NCI-H146 (cell line): Measurements from ENCODE around the gene RGS17.

Source experiments
- DNase-seq: peaks from one replicate; lab custom pipeline; 2025; lab: John Stamatoyannopoulos, UW

RGS17 gene

DNA sequence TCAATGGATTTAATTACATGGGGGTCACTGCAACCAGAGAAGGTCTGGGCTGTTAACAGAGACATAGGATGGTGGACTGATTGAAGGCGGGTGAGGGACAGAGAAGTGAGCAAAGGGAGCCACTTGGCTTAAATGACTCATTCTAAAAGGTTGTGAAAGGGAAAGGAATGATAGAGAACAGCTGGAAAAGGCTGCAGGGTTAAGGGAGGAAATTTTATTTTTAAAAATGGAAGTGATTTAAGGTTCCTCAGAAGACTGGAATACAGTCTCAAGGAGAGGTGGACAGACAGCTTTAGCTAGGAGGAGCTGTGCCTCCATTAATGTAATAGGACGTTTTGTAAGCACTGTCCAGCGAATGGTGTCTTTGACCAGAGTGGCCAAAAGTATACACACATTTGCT is 46.7 kb downstream of the RGS17 start:
- DNase-seq, result no peak

DNA sequence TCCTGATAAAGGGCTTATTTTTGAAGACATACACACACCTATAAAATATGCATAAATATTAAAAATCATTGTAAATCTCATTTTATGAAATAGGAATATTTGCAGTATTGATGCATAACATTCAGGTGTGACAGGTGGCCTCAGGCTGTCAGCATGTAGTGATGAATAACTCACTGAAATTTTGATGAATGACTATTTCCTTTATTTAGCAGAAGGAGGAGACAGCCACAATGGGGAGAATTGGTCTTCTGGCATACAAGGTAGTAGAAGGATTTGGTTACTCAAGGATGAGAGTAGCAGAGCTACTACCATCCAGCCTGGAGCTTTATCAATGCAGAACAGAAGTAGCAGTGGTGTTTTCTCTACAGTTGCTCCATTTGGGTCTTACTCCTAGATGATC is 47.2 kb downstream of the RGS17 start:
- DNase-seq, result no peak

DNA sequence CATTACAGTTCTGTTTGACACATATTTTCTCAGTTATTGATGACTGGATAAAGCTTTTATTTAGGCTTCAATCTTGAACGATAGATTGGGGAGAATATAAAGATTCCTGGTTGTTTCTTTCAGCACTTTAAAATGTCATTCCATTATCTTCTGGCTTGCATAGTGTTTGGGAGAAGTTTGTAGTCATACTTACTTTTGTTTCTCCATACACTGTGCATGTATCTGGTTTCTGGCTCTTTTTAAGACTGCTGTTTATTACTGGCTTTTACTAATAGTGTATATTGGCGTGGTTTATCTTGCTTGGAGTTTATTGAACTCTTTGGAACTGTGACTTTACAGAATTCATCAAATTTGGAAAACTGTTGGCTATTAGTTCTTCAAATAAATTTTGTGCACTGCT is 49.2 kb downstream of the RGS17 start:
- DNase-seq, result no peak

DNA sequence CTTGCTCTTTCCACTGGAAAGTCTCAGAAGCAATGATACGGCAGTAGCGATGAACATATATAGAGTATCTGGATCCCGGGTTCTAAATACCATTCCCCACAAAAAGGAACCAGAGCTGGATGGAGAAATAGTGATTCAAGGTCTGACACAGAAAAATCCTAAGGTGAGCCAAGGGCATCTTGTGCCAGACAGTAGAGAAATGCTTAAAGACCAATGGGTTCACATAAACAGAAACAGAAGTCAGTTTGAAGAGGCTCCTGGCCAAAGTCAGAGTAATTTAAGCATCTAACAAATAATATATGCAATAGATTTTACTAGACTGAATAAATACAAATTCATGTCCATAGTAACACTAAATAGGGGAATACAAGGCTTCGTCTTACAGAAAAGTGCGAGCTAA is 54.7 kb downstream of the RGS17 start:
- DNase-seq, result no peak

DNA sequence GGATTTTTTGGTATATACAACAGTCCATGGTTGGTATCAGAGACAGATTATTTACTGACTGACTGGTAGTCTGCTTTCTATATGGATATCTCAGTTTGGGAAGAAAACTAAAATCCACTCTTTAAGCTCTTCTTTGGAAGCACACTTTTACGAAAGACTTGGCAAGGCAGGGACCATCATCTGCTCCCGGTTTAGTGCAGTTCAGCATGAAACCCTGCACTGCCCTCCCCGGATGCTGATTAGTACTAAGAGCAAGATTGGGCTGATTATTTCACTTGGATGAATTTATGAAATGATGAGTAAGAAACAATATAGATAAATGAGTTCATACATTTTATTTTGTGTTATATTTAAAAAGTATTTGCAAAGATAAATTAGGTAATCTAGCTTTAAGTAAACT is 56.3 kb downstream of the RGS17 start:
- DNase-seq, result no peak

DNA sequence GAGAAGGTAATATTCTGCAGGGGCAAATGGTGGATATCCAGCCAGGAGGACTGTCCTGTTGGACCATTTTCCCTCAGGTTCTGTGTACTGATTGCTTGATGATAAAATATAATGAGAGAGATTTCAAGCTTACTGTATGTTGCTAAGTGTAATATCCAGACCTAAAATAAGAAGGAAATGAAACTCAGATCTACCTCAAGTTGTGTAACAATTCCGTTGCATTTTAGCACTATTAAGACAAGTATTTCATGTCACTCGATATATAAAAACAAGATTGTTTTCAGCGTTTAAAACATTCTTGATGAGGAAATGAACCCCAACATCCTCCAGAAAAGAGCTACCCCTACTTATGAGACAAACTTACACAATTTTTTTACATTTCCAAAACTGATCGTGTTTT is 57.2 kb downstream of the RGS17 start:
- DNase-seq, result no peak

DNA sequence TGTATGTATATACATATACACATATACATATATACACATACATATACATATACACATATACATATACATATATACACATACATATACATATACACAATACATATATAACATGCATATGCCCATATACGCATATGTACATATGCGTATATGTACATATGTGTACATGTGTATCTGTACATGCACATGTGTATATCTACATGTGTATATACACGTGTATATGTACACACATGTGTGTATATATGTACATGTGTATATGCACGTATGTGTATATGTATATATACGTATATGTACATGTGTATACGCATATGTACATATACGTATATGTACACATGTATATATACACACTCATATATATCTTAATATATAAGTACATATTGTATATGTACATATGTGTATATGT is 60.3 kb downstream of the RGS17 start:
- DNase-seq, result no peak

DNA sequence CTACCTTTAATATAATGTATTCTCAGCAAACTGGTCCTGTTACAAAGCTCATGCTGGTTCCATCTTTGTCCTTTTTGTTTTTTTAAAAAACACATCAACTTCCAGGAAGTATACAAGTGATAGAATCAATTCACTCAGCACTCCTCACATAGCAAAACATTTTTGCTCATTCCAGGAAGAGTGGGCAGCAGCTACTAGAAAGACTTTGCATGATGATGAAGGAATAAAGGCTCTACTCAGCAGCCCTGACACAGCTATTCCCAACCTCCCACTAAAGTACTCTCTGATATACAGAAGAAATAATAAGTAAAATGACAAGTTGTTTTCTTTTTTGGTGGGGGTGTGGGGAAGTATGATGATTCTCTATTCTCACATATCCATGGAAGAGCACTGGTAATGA is 61.2 kb downstream of the RGS17 start:
- DNase-seq, result no peak

DNA sequence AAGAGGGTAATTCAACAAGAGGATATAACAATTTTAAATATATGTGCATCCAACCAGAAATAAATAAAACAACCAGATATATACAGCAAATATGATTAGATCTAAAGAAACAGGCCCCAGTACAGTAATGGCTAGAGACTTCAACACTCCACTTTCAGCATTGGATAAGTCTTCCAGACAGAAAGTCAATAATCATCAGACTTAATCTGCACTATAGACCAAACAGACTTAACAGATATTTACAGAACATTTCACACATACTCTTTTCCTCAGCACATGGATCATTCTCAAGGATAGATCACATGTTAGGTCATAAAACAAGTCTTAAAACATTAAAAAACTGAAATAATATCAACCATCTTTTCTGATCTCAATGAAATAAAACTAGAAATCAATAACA is 65.9 kb downstream of the RGS17 start:
- DNase-seq, result no peak

DNA sequence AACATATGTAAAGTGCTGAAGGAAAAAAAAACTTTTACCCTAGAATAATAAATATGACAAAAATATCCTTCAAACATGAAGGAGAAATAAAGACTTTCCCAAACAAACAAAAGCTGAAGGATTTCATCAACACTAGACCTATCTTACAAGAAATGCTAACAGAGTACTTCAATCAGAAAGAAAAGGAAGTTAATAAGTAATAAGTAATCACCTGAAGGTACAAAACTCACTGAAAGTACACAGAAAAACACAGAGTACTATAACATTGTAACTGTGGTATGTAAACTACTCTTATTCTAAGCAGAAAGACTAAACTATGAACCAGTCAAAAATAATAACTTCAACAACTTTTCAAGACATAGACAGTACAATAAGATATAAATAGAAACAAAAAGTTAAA is 67.1 kb downstream of the RGS17 start:
- DNase-seq, result no peak

DNA sequence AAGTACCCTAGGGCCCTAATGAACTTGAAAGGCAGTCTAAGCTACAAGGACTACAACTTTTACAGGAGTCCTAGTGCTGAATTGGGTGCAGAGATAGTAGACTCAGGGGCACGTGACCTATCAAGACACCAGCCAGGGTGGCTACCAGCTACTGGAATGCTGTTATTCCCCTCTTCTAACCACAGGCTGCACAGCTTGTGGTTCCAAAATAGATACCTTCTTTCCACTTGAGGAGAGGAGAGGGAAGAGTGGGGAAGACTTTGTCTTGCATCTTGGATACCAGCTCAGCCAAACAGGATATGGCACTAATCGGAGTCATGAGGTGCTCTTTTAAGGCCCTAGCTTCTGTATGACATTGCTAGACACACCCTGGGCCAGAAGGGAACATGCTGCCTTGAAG is 68.6 kb downstream of the RGS17 start:
- DNase-seq, result no peak

DNA sequence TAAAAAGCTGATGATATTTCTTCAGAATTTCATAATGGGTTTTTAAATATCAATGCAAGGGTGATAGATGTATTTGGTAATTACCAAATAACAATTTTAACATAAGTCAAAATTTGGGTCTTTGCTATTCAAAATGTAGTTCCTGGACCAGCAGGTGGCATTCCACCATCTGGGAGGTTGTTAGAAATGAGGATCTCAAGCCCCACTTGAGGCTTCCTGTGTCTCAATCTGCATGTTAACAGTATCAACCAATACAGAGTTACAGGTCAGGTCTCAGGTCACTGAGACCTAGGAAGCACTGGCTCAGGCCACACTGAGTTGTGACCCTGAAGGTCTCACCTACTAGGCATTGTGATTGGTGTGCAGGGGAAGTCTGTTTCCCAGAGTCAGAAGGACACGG is 71.3 kb downstream of the RGS17 start:
- DNase-seq, result peak; percentile 38

DNA sequence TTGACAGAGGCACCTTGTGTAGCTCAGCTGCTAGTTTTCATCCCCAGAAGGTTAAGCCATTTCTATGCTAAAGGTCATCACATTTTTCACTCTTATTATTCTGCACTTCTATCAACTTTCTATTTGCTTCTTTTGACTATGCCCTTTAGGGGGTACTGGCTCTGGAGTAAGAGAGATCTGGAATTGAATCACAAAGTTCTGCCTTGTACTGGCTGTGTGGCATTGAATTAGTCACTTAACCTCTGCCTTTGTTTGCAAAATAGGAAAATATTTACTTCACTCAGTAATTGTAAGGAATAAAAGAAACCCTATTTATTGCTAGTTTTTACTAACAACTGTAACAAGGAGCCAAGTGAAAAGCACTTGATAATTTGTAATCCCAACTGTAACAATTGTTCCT is 71.8 kb downstream of the RGS17 start:
- peak; percentile 11 for DNase-seq

DNA sequence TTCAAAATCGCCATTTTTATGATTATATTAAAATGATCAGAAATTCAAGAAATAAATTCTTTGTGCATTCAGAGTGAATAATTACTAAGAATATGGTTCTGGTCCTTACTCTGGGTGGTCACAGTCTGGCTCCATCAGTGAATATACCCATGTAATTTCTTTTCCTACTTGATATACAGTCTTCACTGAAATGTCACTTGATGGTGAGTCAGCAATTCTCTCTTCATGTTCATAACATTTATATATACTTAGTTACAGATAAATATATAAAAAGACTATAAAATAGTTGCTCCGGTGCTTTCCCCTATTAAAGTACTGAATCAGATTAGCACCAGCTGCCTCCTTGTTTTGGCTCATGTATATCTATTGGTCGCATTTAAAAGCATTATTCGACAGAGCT is 72.2 kb downstream of the RGS17 start:
- DNase-seq, result no peak

DNA sequence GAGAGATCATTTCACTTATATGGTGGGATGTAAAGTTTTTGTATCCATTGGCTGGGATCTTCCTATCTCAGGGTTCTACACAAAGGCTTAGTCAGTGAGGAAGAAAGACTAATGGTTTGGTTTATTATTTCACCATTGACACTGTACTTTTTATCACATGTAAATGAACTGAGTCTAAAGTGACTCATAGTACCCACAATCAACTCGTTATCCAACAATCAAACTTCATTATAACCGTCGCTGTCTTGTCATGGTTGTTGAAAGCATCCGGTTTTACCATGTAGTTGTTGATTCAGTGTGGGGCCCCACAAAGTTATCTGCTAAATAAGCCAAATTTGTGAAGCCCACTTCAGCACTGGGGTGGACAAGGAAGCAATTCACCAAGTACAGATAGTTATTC is 72.8 kb downstream of the RGS17 start:
- peak; percentile 18 for DNase-seq

DNA sequence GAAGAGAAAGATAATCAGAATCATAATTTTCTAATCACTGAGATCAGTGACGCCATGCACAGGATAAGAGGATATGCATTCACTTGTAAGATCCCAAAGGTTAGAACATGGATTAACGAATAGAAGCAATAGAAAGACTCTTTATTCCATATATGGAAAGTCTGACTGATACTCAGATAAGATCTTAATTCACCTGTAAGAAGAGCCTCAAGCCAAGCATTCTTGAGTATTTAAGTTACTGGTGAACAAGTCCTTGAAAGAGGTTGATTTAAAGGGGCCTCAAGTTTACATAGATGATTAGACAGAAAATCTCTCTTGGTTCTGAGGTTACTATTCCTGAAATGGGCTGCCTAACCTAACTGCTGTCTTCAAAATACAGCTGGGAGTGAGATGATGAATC is 74.8 kb downstream of the RGS17 start:
- no peak for DNase-seq

DNA sequence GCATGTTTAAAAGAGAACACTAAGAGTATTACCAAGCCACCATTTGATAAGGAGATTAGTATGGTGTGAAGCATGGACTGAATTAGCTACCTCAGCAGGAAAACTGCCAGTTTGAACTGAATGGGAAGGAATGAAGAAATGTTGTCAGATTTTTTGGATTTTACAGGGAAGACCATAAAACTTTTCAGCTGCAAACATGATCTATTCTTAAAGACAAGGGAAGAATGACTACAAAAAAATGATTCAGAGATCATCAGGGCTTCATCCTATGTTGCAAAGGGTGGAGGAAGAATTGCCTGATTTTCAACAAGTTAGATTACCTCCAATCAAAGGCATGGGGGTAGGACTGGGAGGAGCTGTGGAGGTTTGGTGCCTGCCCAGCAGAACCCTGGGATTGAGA is 79.3 kb downstream of the RGS17 start:
- DNase-seq, result no peak

DNA sequence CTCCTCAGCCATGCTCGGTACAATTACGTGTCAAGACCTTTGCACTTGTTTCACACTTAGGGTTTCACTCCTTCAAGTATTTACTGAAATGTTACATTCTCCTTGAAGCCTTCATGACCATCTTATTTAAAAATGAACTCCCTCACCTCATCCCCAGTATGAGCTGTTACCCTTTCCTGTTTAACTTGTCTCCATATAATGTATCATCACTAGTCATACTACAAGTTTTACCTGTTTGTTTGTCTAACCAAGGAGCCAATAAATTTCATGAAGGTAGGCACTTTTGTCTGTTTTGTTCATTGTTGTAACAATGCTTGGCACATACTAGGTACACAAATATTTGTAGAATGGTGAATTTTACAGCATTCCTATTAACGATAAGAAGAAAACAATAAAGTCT is 82.5 kb downstream of the RGS17 start:
- DNase-seq, result no peak

DNA sequence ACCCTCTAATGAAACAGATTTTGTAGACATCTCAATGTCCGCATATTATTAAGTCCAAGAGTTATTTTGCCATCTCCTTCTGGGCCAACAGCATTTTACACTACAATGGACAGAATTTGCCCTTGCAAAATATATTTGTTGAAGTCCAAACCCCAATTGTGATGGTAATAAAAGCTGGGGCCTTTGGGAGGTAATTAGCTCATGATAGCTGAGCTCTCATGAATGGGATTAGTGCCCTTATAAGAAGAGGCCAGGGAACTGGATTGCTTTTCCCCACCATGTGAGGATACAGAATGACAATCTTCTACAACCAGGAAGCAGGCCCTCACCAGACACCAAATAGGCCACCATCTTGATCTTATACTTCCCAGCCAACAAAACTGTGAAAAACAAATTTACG is 83.7 kb downstream of the RGS17 start:
- no peak for DNase-seq

DNA sequence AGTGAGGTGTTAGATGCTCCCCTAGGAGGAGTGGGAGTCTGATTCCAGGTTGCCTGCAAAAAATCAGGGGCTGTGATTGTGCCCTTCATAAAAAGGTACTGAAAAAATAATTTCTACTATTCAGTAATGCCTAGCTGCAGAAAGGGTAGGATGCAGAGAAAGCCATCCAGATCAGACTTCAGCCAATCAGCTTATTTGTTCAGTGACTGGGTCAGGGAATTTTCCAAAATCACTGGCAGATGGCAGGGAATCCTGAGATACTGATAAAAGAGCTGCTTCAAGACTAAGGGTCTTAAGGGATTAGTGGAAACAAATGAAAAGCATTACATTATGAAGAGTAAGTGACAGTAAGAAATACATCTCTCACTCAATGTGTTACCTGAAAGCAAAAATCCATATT is 85.8 kb downstream of the RGS17 start:
- DNase-seq, result no peak

DNA sequence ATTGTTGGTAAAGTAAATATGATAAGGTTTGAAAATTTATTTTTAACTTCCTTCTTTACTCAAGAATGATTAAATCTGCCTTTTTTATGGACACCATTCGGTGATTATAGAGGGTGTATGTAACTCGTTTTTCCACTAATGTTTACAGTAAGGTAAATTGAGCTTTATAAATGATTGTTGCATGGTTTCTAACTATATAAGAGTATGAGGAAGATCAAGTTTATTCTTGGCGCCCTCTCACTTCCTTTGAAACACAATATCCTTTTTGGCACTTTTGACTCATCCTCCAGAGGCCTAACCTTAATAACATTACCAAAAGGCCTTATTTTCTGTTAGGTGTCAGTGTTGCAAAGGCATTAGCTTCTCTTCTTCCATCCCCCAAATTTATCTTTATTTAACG is 86.8 kb downstream of the RGS17 start:
- DNase-seq, result peak; percentile 10

DNA sequence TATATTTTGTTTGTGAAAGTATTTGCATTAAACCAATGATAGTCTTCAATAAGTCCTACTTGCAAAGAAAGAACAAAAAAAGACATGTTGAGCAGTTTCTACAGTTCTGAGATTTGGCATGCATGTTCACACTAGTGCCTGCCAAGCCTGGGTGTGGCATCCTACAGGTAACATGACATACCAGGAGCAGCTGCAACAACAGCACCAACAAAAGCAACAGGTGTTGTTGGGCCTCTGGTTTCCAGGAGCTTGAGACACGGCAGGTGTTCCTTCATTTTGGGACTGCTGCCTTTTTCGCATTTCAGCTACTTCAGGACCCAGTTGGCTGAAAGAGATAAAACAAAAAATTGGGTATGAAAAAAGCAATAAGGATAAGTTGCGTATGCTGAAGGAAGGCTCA is 87.4 kb downstream of the RGS17 start:
- peak; percentile 93 for DNase-seq

DNA sequence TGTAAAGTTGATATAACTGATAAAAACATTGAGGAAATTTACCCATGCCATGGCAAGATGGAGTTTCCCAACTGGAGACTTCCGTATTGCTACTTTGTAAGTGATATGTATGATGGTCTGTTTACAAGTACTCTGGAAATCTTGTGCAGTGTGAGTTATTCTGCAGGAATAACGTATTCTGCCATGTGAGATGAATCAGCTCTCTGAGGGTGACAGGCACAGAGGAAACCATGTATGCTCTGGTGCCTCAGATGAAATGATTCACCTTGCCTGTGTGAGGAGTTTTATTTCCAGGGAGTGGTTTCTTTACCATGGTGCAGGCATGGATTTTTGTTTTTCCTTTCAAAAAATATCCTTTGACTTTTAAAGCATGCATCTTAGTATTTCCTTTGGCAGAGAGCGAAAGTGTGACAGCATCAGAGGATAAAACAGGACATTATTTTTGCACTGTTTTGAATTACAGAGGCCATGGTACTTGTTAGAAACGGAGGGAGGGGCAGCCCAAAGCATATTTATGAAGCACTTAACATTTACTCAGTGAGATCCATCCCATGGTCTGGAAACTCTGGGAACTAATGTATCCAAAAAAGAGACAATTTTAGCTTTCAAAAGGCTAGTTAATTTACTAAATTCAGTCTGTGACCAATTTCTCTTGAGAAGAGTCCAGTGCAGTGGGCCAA is 92.6 kb downstream of the RGS17 start:
- DNase-seq, result no peak

DNA sequence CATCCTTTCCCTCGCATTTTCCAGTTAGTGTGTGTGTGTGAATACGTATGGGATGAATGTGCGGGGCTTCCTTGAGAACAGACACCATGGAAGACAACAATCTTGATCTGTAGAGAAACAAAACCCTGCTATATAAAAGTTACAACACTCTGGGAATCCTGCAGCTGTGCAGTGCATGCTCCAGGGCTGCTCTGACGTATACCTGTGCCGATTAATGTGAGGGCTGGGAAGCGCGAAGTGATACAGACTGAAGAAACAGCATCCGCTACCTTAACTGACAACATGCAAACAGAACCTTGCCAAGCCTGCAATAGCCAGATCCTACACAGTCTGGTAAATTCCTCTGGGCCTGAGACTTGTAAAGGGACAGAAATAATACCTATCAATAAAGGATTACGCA is 96.9 kb downstream of the RGS17 start:
- no peak for DNase-seq
